ENCODE data around the gene GGPS1. TPM values are rescaled to one million over a fixed set of nuclear protein-coding genes. Genes with fewer than 3 reads are reported as not detected.
"Not testable (repeated sequence)": the region's sequence is repeated elsewhere in the genome, so short reads cannot be mapped to it uniquely, and the experiment has no call there.

The GGPS1 gene
- total RNA-seq, 2 donors from 2014 or later, result 19.0 to 23.7 TPM

- H3K27me3 Mint-ChIP-seq, result no peaks in the 10 kb centered on the region
- H3K9me3 Mint-ChIP-seq, result peaks cover 3% of the 10 kb centered on the region
- no peak for DNase-seq (ENCODE audit: low spot score)
- no peaks in the 10 kb centered on the region for H3K36me3 Mint-ChIP-seq
- peak overlapping the region in 1 of 2 donors; percentile 63 for H3K27ac Mint-ChIP-seq
- H3K4me1 Mint-ChIP-seq (ENCODE audit: low read depth in 2 of 2), result peaks cover 31 to 43% of the 10 kb centered on the region in 2 donors
- H3K4me3 Mint-ChIP-seq, result no peak overlapping the region
- ATAC-seq, result no peak
Measured at GRCh38 chr1:235293322-235293942, 34.9 kb upstream of the GGPS1 start.

GRCh38 chr1:235295902-235296350 is 32.4 kb upstream of the GGPS1 start:
- Mint-ChIP-seq H3K9me3 (peaks cover 3% of the 10 kb centered on the region), H3K27me3 (no peaks in the 10 kb centered on the region), H3K4me1 (ENCODE audit: low read depth in 2 of 2) (peaks cover 36 to 54% of the 10 kb centered on the region in 2 donors), H3K4me3 (peak overlapping the region; percentile 55), H3K27ac (peak overlapping the region; percentile 84 to 90), H3K36me3 (no peaks in the 10 kb centered on the region)
- DNase-seq (ENCODE audit: low spot score), result no peak
- ATAC-seq, result no peak

- peak overlapping the region; percentile 84 to 90 for H3K27ac Mint-ChIP-seq
- H3K4me3 Mint-ChIP-seq, result peak overlapping the region; percentile 92
- H3K4me1 Mint-ChIP-seq (ENCODE audit: low read depth in 2 of 2), result peaks cover 37 to 50% of the 10 kb centered on the region in 2 donors
- peaks cover 3% of the 10 kb centered on the region for H3K9me3 Mint-ChIP-seq
- DNase-seq (ENCODE audit: low spot score) (no peak), ATAC-seq (no peak)
- no peaks in the 10 kb centered on the region for H3K27me3 Mint-ChIP-seq
- H3K36me3 Mint-ChIP-seq, result no peaks in the 10 kb centered on the region
Measured at GRCh38 chr1:235296729-235297128, 31.6 kb upstream of the GGPS1 start.

- H3K36me3 Mint-ChIP-seq, result no peaks in the 10 kb centered on the region
- peak overlapping the region; percentile 84 to 90 for H3K27ac Mint-ChIP-seq
- DNase-seq (ENCODE audit: low spot score) (no peak), ATAC-seq (peak; percentile 89 to 92)
- H3K27me3 Mint-ChIP-seq, result no peaks in the 10 kb centered on the region
- H3K9me3 Mint-ChIP-seq, result peaks cover 3% of the 10 kb centered on the region
- H3K4me1 Mint-ChIP-seq (ENCODE audit: low read depth in 2 of 2), result peaks cover 39 to 49% of the 10 kb centered on the region in 2 donors
- peak overlapping the region; percentile 92 for H3K4me3 Mint-ChIP-seq
Measured at GRCh38 chr1:235297579-235297978, 30.8 kb upstream of the GGPS1 start.

- Mint-ChIP-seq H3K27me3 (no peaks in the 10 kb centered on the region), H3K9me3 (peaks cover 3% of the 10 kb centered on the region), H3K27ac (peak overlapping the region; percentile 84), H3K4me1 (ENCODE audit: low read depth in 2 of 2) (peaks cover 38 to 40% of the 10 kb centered on the region in 2 donors), H3K36me3 (no peaks in the 10 kb centered on the region), H3K4me3 (peak overlapping the region; percentile 49)
- ATAC-seq (no peak), DNase-seq (ENCODE audit: low spot score) (no peak)
Measured at GRCh38 chr1:235298758-235299157, 29.6 kb upstream of the GGPS1 start.

- DNase-seq (ENCODE audit: low spot score) (no peak), ATAC-seq (no peak)
- peaks cover 3% of the 10 kb centered on the region for H3K9me3 Mint-ChIP-seq
- H3K27me3 Mint-ChIP-seq, result no peaks in the 10 kb centered on the region
- no peaks in the 10 kb centered on the region for H3K36me3 Mint-ChIP-seq
- H3K27ac Mint-ChIP-seq, result peak overlapping the region; percentile 84
- H3K4me3 Mint-ChIP-seq, result peak overlapping the region; percentile 14
- peaks cover 42 to 43% of the 10 kb centered on the region in 2 donors for H3K4me1 Mint-ChIP-seq (ENCODE audit: low read depth in 2 of 2)
Measured at GRCh38 chr1:235299169-235299858, 29.1 kb upstream of the GGPS1 start.

- H3K4me1 Mint-ChIP-seq (ENCODE audit: low read depth in 2 of 2), result peaks cover 45 to 49% of the 10 kb centered on the region in 2 donors
- ATAC-seq, result no peak
- DNase-seq (ENCODE audit: low spot score), result no peak
- H3K27ac Mint-ChIP-seq, result peak overlapping the region in 1 of 2 donors; percentile 22
- no peaks in the 10 kb centered on the region for H3K9me3 Mint-ChIP-seq
- no peaks in the 10 kb centered on the region for H3K36me3 Mint-ChIP-seq
- H3K4me3 Mint-ChIP-seq, result no peak overlapping the region
- no peaks in the 10 kb centered on the region for H3K27me3 Mint-ChIP-seq
Measured at GRCh38 chr1:235302143-235302542, 26.2 kb upstream of the GGPS1 start.

- peak overlapping the region; percentile 66 for H3K4me3 Mint-ChIP-seq
- H3K27ac Mint-ChIP-seq, result peak overlapping the region; percentile 67 to 93
- H3K36me3 Mint-ChIP-seq, result no peaks in the 10 kb centered on the region
- H3K4me1 Mint-ChIP-seq (ENCODE audit: low read depth in 2 of 2), result peaks cover 25 to 32% of the 10 kb centered on the region in 2 donors
- no peak for DNase-seq (ENCODE audit: low spot score)
- peak; percentile 67 to 72 for ATAC-seq
- H3K27me3 Mint-ChIP-seq, result no peaks in the 10 kb centered on the region
- H3K9me3 Mint-ChIP-seq, result no peaks in the 10 kb centered on the region
Measured at GRCh38 chr1:235304549-235305451, 23.6 kb upstream of the GGPS1 start.

GRCh38 chr1:235307158-235308124 is 20.9 kb upstream of the GGPS1 start:
- H3K9me3 Mint-ChIP-seq, result no peaks in the 10 kb centered on the region
- peaks cover 36 to 39% of the 10 kb centered on the region in 2 donors for H3K4me1 Mint-ChIP-seq (ENCODE audit: low read depth in 2 of 2)
- no peaks in the 10 kb centered on the region for H3K27me3 Mint-ChIP-seq
- peak overlapping the region in 1 of 2 donors; percentile 78 for H3K27ac Mint-ChIP-seq
- DNase-seq (ENCODE audit: low spot score) (no peak), ATAC-seq (no peak)
- no peaks in the 10 kb centered on the region for H3K36me3 Mint-ChIP-seq
- H3K4me3 Mint-ChIP-seq, result no peak overlapping the region

- not testable (repeated sequence) for H3K36me3 Mint-ChIP-seq; H3K27ac Mint-ChIP-seq; H3K9me3 Mint-ChIP-seq; H3K27me3 Mint-ChIP-seq; ATAC-seq; H3K4me3 Mint-ChIP-seq; DNase-seq (ENCODE audit: low spot score)
- peaks cover 43 to 46% of the 10 kb centered on the region in 2 donors for H3K4me1 Mint-ChIP-seq (ENCODE audit: low read depth in 2 of 2)
Measured at GRCh38 chr1:235309206-235309605, 19.2 kb upstream of the GGPS1 start.

- no peaks in the 10 kb centered on the region for H3K9me3 Mint-ChIP-seq
- ATAC-seq (no peak), DNase-seq (ENCODE audit: low spot score) (no peak)
- H3K27me3 Mint-ChIP-seq, result no peaks in the 10 kb centered on the region
- H3K27ac Mint-ChIP-seq, result peak overlapping the region; percentile 74 to 83
- no peaks in the 10 kb centered on the region for H3K36me3 Mint-ChIP-seq
- peak overlapping the region; percentile 63 for H3K4me3 Mint-ChIP-seq
- H3K4me1 Mint-ChIP-seq (ENCODE audit: low read depth in 2 of 2), result peaks cover 45 to 50% of the 10 kb centered on the region in 2 donors
Measured at GRCh38 chr1:235313262-235313661, 15.1 kb upstream of the GGPS1 start.

GRCh38 chr1:235313931-235314678 is 14.3 kb upstream of the GGPS1 start:
- no peaks in the 10 kb centered on the region for H3K27me3 Mint-ChIP-seq
- H3K4me1 Mint-ChIP-seq (ENCODE audit: low read depth in 2 of 2), result peaks cover 51 to 59% of the 10 kb centered on the region in 2 donors
- DNase-seq (ENCODE audit: low spot score), result no peak
- peaks cover 7% of the 10 kb centered on the region for H3K36me3 Mint-ChIP-seq
- no peaks in the 10 kb centered on the region for H3K9me3 Mint-ChIP-seq
- ATAC-seq, result no peak
- H3K4me3 Mint-ChIP-seq, result peak overlapping the region; percentile 63
- peak overlapping the region; percentile 74 to 83 for H3K27ac Mint-ChIP-seq
